COLO668 (cell line): ENCODE measurements around the gene RGPD5.
"Not testable (repeated sequence)": the region's sequence is repeated elsewhere in the genome, so short reads cannot be mapped to it uniquely, and the experiment has no call there.

Experiments used
- DNase-seq: peaks from one replicate; lab custom pipeline; 2025; ENCODE audit not compliant: unreplicated experiment; lab: John Stamatoyannopoulos, UW

The RGPD5 gene

GRCh38 chr2:109794074-109794737 is at the start of gene RGPD5:
RGPD5 (plus strand) TSS chr2:109794305; CDS start chr2:109794466, 161 bp downstream.
- DNase-seq: not testable (repeated sequence)

- DNase-seq: not testable (repeated sequence)
These were observed 42.5 kb upstream of the RGPD5 start for GRCh38 chr2:109751572-109751971.

GRCh38 chr2:109757163-109757824 is 36.8 kb upstream of the RGPD5 start:
- DNase-seq: not testable (repeated sequence)

- not testable (repeated sequence) for DNase-seq
These were observed 33.7 kb upstream of the RGPD5 start for GRCh38 chr2:109760265-109761042.

DNA sequence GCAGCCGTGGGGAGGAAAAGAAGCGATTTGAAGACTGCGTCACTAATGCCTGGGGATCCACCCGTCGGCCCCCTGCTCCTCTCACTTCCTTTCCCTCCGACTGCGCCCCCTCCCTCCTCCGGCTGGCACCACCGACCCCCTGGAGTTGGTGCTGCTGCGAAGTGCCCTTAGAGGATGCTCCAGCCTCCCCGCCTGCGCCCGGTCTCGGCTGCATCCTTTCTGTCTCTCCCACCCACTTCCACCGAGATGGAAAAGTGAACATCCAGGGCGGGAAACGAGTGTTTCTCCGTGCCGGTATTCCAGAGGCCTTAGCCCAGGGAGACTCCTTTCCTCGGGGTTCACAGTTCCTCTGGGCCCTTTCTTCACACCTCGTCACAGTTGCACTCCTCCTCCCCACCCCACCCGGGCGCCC is 33.1 kb upstream of the RGPD5 start:
- not testable (repeated sequence) for DNase-seq

DNA sequence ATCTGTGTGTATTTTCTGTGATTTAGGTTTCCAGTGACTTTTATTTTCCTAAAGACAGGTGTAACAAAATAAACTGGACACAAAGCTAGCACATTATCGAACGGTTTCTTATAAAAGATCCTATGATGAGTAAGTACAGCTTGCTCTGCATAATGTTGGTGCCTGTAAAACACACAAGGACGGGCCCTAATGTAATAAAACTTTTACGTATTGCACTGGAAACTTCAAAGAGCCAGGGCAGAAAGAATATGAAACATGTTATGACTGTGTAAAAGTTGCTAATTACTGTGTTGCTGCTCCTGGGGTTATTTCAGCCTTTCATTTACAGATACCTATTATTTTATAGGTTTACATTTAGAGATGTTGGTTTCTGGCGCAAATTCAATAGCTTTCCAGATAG is 32.1 kb upstream of the RGPD5 start:
- DNase-seq: not testable (repeated sequence)

DNA sequence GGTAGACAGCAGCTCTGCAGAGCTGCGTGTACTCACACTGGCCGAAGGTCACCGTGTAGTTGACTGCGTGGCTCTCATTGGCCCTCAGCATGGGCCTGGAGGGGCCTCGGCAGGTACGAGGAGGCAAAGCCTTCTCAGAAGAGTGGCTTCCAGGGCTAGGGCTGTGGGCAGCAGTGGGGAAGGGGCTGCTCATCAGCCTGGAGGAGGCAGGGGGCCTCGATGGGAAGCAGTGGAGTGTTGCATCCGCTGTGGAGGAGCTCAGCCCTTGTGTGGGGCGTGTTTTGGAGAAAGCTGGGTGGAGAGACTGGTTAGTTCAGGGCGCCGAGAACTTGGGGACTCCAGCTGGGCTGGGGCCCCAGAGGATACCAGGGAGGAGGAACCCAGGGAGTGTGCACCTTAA is 28.0 kb upstream of the RGPD5 start:
- DNase-seq: not testable (repeated sequence)

DNA sequence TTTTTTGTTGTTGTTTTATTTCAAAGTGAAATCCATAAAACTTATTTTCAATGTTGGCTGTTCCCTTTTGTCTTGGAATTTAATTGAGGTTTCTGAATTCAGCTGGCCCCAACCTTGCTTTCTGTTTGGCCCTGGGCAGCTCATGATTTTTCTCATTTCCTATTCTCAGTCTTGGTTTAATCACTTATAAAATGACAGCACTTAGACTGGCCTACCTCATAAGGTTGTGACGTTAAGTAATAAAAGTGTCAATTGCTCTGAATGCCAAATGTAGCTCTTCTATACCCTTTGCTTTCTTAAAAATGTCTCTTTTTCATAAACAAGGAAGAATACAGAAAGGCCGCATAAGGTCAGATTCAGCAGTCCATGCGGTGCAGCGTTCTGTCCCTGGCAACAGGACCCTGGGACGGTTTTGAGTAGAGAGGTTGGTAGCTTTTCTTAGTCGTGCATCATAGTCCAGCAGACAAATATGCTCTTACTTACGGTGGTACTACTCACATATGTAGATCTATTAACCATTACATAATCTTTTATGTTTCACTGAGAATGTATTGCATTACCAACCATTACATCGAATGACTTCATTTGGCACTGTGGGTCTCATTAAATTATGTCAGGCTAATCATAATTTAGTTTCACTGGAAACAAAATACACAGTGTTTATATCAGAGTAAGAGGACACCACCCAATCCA is 27.1 kb upstream of the RGPD5 start:
- not testable (repeated sequence) for DNase-seq

GRCh38 chr2:109768934-109769333 is 25.2 kb upstream of the RGPD5 start:
- not testable (repeated sequence) for DNase-seq

- not testable (repeated sequence) for DNase-seq
These were observed 15.0 kb upstream of the RGPD5 start for GRCh38 chr2:109779118-109779517.

- not testable (repeated sequence) for DNase-seq
These were observed 12.8 kb upstream of the RGPD5 start for GRCh38 chr2:109781147-109781816.

DNA sequence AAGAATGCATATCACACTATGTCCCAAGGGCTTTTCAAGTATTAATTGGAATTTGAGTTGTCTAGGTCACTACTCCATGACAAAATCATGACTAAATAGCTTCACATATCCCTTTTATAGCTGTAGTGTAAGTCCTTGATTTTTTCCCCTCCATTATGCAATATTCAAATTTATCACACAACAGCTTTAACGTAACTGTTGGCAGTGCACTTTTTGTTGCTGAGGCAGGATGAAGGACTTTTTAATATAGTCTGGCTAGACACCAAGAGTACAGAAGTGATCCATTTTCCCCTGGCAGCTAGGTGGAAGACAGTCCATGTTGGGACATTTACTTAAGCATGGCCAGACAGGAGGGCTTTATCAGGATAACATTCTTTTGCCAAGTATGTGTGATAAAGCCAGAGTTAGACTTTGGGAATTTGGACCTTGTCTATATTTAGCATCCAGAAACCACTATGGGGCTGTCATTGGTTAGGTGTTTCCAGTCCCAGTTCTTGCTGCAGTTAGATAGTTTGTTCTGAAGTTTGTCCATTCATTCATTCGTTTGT is 11.6 kb upstream of the RGPD5 start:
- DNase-seq: not testable (repeated sequence)

DNA sequence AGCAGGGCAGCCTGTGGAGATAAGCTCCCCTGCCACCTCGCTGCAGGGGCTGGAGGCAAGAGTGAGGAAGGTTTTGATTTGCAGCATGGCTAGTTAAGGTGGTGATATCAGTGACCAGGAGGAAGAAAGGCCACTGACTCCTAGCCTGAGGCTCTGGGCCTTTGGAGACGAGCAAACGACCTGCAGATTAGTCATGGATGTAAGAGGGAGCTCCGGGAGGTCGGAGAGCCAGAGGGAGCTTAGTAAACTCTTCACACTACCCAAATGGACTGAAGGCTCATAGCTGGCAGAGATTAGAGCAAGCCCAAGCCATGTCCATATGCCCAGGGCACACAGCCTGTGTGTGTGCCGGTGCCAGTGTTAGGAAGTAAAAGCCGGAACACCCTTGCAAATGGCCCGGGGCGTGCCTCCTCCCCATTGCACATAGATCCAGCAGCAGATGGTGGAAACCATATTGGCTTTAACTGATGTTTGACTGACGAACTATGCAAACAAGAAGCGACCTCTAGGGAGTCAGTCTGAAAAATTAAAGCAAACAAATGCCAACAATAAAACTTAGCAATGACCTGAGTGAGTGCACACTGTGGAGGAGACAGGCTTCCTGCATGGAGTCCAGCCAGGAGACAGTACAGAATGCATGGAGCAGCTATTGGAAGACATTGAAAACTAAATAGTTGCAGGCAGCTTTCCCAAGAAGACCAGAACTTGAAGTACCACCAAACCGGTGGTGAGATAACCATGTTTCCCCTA is 2.4 kb upstream of the RGPD5 start:
- not testable (repeated sequence) for DNase-seq

- DNase-seq: not testable (repeated sequence)
These were observed 1.4 kb upstream of the RGPD5 start for GRCh38 chr2:109792659-109793058.

DNA sequence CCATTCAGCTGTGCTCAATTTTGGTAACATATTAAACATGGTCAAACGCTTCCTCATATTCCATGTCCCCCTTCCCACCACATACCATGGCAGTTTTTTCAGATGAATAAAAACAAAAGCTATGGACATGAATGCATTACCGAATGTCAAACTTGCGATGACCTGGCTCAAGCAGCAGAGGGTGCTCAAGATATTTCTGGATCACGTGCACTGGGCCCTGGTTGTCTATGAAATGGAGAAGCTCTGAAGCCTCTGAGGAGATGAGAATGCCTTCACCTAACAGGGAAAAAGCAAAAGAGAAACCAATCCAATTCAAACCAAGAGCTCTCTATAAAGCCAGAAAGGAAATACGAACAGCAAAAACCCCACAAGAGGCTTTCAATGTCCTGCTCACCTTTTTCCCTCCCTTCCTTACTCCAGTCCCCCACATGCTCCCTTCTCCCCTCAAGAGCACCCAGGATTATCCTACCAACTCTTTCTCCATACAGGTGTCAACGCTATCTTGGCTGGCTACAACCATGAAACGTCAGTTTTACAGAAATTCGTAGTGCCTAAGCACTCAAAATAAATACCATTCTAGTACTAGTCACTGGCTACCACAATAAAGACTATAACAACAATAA is 77.1 kb downstream of the RGPD5 start:
- not testable (repeated sequence) for DNase-seq

DNA sequence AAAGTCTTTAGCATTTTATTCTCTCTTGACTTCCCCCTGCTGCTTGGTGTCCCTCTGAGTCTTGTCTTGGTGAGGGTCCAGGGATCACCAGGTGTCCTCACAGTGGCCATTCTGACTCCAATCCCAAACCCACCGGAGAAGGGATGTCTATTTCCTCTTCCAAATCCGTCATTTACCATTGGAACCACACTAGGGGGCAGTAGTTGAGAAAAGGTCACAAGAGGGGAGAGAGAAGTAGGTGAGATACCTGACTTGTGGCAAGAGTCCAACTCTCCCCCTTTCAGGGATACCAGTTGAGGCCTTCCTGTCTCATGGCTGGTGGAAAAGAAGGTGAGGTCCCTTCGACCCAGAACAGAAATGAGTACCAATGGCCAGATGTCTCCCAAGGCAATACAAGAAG is 82.5 kb downstream of the RGPD5 start:
- DNase-seq: not testable (repeated sequence)

DNA sequence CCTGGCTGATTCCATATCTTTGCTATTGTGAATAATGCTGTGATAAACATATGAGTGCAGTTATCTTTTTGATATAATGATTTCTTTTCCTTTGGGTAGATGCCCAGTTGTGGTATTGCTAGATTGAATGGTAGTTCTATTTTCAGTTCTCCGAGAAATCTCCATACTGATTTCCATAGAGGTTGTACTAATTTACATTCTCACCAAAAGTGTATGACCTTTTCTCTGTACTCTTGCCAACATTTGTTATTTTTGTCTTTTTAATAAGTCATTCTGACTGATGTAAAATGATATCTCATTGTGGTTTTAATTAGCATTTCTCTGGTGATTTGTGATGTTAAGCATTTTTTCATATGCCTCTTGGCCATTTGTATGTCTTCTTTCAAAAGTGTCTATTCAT is 88.0 kb downstream of the RGPD5 start:
- DNase-seq: not testable (repeated sequence)

DNA sequence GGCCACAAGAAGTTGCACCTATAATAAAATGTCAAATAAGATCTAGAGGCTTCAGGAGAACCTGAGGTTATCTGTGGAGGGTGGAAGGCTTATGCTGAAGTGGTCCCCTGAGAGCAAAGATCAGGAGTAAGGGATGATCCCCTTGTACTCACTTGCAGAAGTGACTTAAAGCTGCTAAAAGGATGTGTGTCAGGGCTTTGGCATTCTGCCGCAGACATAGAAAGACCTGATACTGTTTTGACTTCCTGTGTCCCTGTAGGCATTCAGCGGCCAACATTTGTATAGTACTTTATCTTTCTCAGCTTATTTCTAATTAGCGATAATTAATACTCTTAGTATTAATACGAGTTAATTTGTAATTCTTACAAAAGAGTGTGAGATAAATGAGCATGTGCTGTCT is 94.3 kb downstream of the RGPD5 start:
- DNase-seq: not testable (repeated sequence)

DNA sequence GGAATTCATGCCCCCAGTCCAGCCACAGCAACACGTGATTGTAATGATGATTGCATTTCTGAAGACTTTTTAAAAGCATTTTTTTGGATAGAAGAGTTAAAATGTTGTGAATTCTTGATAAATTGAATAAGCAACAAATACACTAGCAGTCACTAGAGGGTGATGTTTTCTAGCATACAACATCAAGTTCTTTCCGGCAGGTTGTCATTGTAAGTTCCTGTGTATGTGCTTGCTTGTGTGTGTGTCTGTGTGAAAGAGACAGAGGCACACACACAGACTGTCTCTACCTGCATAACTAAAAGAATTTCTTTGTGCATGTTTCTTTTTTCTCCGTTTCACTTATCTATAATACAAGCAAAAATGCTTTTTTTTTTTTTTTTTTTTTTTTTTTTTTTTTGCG is 95.8 kb downstream of the RGPD5 start:
- DNase-seq: not testable (repeated sequence)
